ENCODE data around the gene QSOX2. TPM values are rescaled to one million over a fixed set of nuclear protein-coding genes. Genes with fewer than 3 reads are reported as not detected.

QSOX2 gene
- total and polyA plus RNA-seq, 10 donors = 12.3 to 20.3 (median 16.9) TPM

GRCh38 chr9:136291306-136292025 is 45.9 kb upstream of the QSOX2 start:
- Histone ChIP-seq H3K4me1 (peaks cover 0 to 2% (median under 1%) of the 10 kb centered on the region in 6 donors), H3K4me3 (no peak overlapping the region), H3K36me3 (no peaks in the 10 kb centered on the region), H3K27ac (no peak overlapping the region), H3K9me3 (no peaks in the 10 kb centered on the region), H3K27me3 (replicated peaks in 1 of 7) (peaks cover 0 to 26% (median 0%) of the 10 kb centered on the region in 7 donors)
- WGBS, 5 donors = 77 to 89% (median 84%) methylated on average over 13 to 22 of the region's 22 CpGs
- TF ChIP-seq POLR2A (IDR thresholded peaks at IDR 0.05) (no peak), POLR2AphosphoS5 (IDR thresholded peaks at IDR 0.05) (no peak), CTCF (IDR thresholded peaks at IDR 0.05 in 8 of 11, conservative IDR thresholded peaks at IDR 0.05 in 3 of 11) (no peak)
- DNase-seq = no peak
- intact Hi-C loops (cut with DNase I; ENCODE audit: low total_unique reads) = no loop called here

GRCh38 chr9:136290508-136291000 is 44.9 kb upstream of the QSOX2 start:
- no peaks in the 10 kb centered on the region for H3K9me3 ChIP-seq
- H3K36me3 ChIP-seq = no peaks in the 10 kb centered on the region
- 88 to 95% (median 90%) methylated on average over 13 to 31 of the region's 31 CpGs for WGBS, 5 donors
- peaks cover 0 to 28% (median 9%) of the 10 kb centered on the region in 7 donors for H3K27me3 ChIP-seq (replicated peaks in 1 of 7)
- H3K4me3 ChIP-seq = no peak overlapping the region
- H3K4me1 ChIP-seq = no peaks in the 10 kb centered on the region
- intact Hi-C loops (cut with DNase I; ENCODE audit: low total_unique reads) = no loop called here
- TF ChIP-seq CTCF (IDR thresholded peaks at IDR 0.05 in 8 of 11, conservative IDR thresholded peaks at IDR 0.05 in 3 of 11) = no peak
- TF ChIP-seq POLR2AphosphoS5 (IDR thresholded peaks at IDR 0.05) = no peak
- TF ChIP-seq POLR2A (IDR thresholded peaks at IDR 0.05) = no peak
- no peak for DNase-seq
- H3K27ac ChIP-seq = no peak overlapping the region

- H3K4me1 ChIP-seq = no peaks in the 10 kb centered on the region
- WGBS, 5 donors = 83 to 94% (median 87%) methylated on average over 19 to 30 of the region's 30 CpGs
- no peak for DNase-seq
- H3K36me3 ChIP-seq = no peaks in the 10 kb centered on the region
- intact Hi-C loops (cut with DNase I; ENCODE audit: low total_unique reads) = no loop called here
- no peaks in the 10 kb centered on the region for H3K9me3 ChIP-seq
- H3K4me3 ChIP-seq = no peak overlapping the region
- peaks cover 0 to 35% (median 15%) of the 10 kb centered on the region in 7 donors for H3K27me3 ChIP-seq (replicated peaks in 1 of 7)
- TF ChIP-seq POLR2A (IDR thresholded peaks at IDR 0.05) (no peak), CTCF (IDR thresholded peaks at IDR 0.05 in 8 of 11, conservative IDR thresholded peaks at IDR 0.05 in 3 of 11) (no peak), POLR2AphosphoS5 (IDR thresholded peaks at IDR 0.05) (no peak)
- H3K27ac ChIP-seq = no peak overlapping the region
Measured at GRCh38 chr9:136289651-136290507, 44.3 kb upstream of the QSOX2 start.
